ENCODE measurements around the gene CAMK1D.
"Not testable (repeated sequence)": the region's sequence is repeated elsewhere in the genome, so short reads cannot be mapped to it uniquely, and the experiment has no call there.

The CAMK1D gene

DNA sequence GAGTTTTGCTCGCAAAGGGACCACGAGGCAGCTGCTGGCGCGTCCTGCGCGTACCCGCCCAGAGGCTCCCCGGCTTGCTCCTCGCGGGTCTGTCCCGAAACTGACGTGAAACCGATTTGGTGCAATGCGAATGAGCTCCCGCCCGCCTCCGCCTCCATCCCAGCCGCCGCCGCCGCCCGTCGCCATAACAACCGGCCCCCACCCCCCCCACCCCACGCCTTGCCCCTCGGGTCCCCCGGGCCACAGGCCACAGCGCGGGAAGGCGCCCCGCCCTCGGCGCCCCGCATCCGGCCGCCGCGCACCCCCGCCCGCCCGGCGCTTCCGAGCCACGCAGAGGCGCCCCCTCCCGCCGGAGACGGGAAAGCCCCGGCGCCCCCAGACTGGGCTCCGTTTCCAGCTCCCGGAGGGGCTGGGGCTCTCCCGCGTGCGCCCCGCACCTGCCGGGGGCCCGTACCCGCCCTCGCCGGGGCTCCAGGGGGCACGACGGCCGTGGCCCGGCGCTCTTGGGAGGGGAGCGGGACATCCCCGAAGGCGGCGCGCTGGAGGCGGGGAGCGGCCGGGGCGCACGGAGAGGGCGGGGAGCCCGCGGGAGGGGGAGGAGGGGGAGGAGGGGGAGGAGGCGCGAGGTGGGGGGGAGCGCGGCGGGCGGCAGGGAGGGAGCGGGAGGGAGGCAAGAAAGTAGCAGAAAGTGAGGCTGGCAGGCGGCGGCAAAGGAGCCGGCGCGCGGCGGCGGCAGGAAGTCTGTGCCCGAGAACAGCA is at the start of gene CAMK1D:
TSS of gene CAMK1D (plus strand) at position 678 of the 759 bp plus-strand sequence.
- DNase-seq: peak; percentile 69

DNA sequence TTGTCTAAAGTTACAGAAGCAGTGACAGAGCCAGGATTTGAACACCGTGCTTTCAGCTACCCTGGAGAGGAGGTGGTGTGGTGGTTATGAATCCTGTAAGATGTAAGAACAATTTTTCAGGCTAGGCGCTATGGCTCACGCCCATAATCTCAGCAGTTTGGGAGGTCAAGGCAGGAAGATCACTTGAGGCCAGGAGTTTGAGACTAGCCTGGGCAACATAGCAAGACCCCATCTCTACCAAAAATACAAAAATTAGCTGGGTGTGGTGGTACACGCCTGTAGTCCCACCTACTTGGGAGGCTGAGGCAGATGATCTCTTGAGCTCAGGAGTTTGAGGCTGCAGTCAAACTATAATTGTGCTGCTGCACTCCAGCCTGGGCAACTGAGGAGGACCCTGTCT is 48.3 kb upstream of the CAMK1D start:
- DNase-seq: not testable (repeated sequence)

DNA sequence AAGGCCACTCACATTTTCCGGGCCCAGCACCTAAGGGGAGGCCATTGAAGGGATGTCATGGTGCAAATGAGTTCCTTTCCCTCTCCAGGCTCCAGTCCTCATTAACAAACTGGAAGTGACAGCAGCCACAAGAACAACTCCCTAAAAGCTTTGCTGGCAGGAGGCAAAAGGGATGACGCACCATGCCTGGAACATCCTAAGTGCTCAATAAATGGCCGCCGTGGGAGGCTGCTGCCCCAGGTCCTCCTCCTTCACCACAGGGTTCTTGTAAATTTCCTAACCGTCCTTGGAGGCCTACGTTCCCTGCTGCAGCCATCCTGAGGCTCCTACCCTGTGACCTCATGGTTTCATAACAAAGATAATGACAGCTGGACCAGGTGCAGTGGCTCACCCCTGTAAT is 41.3 kb upstream of the CAMK1D start:
- no peak for DNase-seq

DNA sequence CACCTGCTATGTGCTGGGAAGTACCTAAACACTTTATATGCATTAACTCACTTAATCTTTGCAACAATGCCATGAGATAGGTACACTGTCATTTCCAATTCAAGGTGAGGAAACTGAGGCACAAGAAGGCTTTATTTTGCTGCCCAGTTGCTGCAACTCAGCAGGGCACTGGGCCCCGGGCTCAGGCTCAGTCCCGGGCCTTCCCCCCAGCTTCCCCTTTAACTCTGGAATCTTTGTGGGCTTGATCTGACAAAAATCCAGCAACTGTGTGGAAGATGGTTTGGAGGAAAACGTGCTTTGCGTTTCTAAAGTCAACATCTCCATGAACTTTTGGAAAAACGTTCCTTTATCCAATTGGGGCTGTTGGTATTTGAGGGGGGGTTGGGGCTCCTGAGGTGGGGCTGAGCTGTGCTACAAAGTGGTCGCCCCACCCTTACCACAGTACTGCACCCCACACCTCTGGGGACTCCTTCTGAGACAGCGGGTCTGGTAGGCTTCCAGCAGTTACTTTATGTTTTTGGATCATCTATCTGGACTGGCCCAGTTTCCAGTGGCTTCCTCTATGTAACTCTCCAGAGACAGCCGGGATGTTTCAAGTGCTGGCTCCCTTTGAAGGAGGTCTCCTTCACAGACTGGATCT is 40.5 kb upstream of the CAMK1D start:
- DNase-seq: no peak

DNA sequence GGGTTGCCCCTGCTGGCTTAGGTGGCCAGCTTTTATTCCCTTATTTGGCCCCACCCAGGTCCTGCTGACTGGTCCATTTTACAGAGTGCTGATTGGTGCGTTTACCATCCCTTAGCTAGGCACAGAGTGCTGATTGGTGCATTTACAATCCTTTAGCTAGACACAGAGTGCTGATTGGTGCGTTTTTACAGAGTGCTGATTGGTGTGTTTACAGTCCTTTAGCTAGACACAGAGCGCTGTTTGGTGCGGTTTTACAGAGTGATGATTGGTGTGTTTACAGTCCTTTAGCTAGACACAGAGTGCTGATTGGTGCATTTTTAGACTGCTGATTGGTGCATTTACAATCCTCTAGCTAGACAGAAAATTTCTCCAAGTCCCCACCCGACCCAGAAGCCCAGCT is 39.6 kb upstream of the CAMK1D start:
- DNase-seq: not testable (repeated sequence)

DNA sequence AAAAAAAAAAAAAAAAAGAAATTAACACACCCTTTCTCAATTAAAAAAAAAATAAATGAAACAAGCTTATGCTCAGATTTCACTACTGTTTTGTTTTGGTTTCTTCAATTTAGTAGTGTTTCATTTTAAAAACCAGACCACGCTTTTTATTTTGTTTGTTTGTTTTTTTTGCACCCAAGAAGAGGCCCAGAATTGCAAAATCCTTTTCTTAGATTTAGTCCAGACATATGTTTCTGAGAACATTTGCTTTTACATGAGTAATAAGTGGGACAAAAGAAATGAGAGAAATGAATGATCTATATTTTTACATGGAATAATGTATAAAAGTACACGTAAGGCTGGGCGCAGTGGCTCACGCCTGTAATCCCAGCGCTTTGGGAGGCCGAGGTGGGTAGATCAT is 34.5 kb upstream of the CAMK1D start:
- no peak for DNase-seq

DNA sequence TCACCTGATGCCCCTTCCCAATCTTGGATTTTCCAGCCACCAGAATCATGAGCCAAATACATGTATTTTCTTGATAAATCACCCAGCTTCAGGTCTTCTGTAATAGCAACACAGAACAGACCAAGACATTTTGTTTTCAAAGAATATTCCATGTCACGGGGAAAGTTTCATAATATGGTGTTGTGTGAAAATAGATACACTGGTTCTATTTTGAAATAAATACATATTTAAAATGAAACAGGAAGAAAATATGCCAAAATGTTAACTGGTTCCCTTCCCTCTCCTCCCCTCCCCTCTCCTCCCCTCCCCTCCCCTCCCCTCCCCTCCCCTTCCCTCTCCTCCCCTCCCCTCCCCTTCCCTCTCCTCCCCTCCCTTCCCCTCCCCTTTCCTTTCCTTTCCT is 30.3 kb upstream of the CAMK1D start:
- DNase-seq: no peak

DNA sequence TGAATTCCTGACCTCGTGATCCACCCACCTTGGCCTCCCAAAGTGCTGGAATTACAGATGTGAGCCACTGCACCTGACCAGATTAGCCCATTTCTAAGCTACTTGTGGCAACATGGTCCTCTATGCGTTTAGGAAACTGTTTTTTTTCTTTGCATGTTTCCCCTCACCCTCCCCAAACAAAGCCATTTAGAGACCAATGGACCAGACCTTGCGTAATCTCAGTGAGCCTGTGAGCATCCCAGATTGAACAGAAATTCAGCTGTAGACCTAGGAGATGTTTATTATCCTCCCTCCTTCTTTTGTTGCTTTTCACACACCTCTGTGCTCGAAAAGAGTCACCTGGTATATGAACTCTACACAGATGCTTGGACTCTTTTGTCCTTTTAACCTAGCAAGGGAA is 28.5 kb upstream of the CAMK1D start:
- DNase-seq: no peak

DNA sequence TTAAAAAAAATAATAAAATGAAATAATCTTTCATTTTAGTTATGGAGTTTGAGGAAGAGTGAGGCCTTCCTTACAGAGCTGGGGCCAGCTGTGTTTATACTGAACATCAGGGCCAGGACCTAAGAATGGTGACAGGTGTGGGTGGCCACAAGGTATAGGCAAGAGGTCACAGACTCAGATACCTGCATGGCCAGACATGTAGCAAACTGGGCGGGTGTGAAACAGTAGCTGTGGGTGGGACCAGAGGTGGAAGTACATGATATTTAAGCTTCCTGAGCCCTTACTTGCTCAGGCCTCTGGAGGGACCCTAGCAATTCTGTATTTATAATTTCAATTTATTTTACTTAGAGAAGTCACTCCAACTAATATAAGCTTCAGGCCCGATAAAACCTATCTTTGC is 27.7 kb upstream of the CAMK1D start:
- no peak for DNase-seq

DNA sequence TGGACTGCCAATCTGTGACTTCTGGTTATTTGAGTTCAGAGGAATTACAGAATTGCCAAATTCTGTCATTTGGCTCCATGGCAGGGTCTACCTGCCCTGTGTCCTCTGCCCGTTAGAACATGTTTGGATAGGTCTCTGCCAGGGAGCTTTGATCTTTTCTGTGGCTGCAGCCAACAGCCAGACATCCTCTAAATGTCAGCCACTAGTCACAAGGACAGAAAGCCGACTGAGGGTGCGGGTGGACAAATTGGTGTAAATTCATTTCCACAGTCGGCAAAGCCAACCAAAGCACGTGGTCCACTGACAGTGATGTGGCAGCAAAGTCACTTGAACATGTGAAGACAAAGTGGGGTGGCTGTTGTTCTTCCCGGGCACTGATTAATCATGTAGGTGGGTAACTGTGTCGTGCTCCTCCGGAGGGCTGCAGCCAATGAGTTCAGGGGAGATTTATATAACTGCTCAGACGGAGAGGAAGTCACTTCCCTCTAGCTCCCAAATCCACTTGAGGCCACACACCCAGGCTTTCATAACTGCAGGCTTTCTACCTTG is 26.7 kb upstream of the CAMK1D start:
- DNase-seq: no peak

DNA sequence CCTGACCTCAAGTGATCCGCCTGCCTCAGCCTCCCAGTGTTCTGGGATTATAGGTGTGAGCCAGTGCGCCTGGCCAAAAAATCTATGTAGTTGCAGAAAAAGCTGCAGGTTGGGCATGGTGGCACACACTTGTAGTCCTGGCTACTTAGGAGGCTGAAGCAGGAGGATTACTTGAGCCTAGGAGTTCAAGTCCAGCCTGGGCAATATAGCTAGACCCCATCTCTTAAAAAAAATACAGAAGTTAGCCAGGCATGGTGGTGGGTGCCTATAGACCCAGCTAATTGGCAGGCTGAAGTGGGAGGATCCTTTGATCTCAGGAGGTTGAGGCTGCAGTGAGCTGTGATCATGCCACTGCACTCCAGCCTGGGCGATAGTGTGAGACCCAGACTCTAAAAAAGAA is 24.8 kb upstream of the CAMK1D start:
- DNase-seq: no peak

DNA sequence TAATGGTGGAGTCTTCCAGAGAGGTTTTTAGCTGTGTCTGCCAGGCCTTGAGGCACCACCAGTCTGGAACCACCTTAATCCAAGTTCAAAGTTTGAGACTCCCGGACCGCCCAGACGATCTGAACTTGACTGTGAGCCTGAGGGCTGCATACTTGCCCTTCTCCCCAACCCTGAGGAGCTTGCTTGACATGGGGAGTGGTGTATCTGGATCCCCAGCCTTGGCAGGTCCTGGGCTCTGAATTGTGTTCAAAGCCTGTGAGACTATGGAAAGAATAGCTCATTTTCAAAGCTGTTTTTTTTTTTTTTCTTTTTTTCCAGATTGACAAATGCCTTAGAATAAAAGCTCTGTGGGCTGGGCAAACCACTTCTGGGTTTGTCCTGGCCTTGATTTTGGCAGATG is 22.3 kb upstream of the CAMK1D start:
- no peak for DNase-seq

DNA sequence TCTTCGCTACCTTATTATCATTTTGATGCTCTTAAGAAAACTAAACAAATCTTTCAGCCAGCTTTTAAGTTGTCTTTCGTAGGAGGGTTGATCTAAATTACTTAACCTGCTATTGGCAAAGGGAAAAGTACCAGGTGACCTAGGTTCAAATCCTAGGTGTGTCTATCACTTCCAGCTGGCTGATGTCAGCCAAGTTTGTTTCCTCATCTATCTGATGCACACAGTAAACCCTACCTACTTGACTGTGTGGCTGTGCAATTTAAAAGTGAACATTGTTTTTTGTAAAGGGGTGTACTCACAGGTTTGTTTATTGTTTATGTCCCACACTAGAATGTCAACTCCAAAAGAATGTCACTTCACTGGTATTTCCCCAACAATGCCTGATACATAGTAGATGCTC is 21.9 kb upstream of the CAMK1D start:
- no peak for DNase-seq

DNA sequence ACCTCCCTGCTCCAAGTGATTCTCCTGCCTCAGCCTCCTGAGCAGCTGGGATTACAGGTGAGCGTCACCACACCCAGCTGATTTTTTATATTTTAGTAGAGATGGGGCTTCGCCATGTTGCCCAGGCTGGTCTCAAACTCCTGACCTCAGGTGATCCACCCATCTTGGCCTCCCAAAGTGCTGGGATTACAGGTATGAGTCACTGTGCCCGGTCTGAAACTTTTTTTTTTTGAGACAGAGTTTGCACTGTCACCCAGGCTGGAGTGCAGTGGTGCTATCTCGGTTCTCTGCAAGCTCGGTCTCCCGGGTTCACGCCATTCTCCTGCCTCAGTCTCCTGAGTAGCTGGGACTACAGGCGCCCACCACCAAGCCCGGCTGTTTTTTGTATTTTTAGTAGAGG is 21.0 kb upstream of the CAMK1D start:
- not testable (repeated sequence) for DNase-seq

DNA sequence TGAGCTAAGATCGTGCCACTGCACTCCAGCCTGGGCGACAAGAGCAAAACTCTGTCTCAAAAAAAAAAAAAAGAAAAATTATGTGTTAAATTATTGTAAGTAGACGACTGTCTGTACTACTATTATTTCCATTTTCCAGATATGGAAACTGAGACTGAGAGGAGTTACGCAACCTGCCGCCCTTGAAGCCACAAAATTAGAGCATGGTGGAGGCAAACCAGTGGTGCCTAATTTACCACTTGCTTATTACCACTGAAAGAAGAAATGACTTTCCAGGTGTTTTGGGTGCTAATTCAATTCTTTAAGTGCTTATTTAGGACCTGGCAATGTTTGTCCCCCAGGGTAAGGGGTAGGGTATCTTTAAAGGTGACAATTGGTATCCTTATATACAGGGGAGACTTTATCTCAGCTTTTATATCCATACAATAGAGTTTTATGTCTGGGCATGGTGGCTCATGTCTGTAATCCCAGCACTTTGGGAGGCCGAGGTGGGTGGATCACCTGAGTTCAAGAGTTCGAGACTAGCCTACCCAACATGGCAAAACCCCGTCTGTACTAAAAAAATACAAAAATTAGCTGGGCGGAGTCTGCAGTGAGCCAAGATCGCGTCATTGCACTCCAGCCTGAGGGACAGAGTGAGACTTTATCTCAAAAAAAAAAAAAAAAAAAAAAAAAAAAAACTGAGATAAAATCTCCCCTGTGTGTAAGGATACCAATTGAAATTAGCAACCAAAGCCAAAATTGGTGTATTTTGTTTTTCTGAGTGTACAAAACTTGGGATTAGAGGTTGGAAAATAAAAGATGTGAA is 16.6 kb upstream of the CAMK1D start:
- DNase-seq: no peak

DNA sequence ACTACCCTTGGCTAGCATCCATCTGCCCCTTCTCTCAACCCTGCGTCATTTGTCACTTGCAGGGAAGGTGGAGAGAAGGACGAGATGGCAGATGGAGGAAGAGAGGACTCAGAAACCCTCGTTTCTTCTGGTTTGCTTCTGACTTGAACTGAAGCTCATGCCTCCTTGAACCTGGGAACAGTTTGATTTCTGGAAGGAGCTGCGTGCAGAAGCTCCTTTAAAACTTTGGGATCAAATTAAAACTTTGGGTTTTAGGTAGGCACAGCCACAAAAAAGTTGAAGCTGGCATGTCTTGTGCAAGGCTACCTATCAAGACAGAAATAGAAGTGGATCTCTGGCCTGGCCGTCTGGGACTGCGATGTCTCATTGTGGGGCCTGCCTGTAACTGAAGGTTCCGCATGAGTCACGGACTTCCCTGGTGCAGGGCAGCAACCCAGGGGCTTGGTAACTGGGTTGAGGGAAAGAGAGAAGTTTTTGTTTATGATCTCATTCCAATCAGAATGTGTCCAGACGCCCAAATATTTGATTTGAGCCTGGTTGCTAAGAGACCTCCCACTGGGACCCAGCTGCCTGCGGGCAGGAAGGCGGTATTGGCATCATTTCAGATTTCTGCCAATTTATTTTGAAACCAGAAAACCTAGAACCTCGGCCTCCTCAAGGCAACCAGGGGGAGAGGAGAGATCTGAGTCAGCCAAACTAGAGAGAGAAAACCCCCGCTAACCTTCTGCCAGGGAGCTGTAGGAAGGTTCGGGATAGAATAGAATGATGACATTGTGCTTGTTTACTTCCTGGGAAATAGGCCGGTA is 15.8 kb upstream of the CAMK1D start:
- DNase-seq: peak; percentile 66

DNA sequence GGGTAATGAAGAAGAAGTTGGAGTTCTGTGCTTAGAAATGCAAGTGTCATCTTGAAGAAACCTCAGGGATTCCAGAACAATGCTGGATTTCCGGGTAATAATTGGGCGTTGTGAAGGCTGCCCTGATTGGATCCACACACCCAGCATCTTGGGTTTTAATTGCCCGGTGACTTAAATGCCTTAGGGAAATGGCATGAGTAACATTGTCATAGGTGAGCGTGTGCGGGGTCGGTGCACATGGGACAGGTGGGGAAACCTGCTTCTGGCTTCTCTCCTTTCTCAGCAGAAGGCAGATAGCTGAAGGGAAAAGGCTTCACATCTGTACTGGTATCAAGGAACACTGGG is 15.2 kb upstream of the CAMK1D start:
- no peak for DNase-seq

DNA sequence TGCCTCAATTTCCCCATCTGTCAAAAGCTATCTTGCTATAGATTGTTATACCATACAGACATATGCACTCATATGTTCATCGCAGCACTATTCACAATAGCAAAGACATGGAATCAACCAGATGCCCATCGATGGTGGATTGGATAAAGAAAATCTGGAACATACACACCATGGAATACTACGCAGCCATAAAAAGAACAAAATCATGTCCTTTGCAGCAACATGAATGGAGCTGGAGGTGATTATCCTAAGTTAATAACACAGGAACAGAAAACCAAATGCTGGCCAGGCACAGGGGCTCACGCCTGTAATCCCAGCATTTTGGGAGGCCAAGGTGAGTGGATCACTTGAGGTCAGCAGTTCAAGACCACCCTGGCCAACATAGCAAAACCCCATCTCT is 14.2 kb upstream of the CAMK1D start:
- not testable (repeated sequence) for DNase-seq

DNA sequence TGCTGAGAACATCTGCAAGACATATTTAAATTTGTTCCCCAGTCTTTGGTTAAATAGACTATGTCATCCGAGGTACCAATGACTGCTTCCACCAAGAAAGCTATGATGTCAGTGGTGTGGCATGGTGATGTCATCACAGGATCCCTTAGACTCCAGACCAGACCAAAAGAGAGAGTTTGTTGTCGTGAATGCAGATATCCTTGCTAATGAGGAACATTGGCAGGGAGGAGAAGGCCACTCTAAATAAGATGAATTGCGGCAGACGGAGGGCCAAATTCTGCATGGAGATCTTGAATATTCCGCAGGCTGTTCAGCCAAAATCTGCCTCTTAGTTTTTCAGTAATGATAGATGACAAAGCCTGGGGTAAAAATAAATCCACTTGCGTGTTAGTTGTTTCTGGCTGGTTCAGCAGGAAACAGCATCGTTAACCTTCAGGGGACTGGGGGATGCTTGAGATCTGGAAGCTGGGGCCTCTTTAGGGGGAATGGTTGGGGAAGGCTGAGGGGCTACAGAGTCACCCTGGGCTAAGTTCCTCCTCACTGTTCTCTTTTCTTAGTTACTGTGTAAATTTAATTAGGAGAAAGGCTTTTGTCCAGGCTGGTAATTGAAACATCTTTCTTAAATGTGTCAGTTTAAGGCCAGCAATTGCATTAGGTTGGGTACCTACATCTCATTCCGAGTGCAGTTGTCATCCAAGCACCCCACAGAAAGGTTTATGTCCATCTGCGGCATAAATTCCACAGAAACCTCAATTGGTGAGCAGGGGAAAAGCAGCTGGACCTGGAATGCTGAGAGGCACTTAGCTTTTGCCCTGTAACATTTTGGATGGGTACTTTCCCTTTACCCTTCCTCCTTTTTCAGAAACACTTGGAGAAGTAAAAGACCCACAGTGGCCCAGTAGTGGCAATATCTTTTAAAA is 11.6 kb upstream of the CAMK1D start:
- DNase-seq: no peak

DNA sequence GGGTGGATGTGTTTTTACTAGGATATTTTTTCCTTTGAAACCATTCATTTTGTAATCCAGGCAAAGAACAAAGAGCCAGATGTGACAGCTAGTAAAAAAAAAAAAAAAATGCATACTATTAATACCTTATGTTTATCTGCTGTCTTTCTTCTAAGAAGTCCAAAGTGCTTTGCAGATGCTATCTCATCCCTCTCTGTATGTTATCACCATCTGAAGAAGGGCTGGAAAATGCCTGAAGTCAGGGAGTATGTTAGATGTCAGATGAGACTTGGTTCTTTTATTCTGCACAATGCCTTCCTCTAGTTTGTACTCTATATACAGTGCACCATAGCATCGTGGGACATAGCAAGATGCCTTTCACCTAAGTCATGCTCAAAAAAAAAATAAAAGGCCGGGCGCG is 10.4 kb upstream of the CAMK1D start:
- DNase-seq: no peak

DNA sequence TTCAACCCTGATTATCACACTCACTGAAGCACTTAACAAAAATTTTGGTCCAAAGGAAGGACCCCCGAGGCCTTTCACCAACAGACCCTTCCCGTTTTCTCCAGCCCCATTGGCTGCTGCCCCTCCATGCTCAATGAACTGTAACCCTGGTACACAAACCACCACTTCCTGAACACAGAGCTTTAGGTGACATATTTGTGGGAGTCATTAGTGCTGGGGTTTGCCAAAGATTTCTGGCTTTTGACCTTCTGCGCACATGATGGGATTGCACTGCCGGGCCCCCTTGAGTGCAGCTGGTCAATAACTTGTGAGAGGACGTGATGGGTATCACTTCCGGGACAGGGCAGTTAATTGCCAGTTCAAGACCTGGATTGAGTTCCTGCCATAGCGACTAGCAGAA is 9.0 kb upstream of the CAMK1D start:
- no peak for DNase-seq

DNA sequence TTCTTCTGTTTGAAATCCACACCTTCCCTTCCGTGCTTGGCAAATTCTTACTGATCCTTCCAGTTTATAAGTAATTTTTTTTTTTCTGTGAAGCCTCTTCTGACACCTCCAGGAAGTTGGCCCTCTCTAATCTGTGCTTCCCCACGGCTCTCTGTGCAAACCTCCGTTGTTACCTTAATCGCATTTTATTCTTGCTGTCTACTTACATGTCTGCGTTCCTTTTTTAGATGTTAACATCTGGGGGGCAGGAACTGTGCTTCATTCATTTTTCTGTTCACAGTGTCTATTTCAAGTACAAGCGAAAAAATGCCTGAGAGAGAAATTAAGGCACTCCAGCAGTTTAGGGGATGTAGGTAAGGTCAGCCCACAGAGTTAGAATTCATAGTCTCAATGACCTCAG is 8.4 kb upstream of the CAMK1D start:
- no peak for DNase-seq

Data from NCI-H2171 (cell line).